Large intestine (tissue), 12 donors: ENCODE results near the gene KCNN1. TPM values are rescaled to one million over a fixed set of nuclear protein-coding genes. Genes with fewer than 3 reads are reported as not detected.
"Not testable (repeated sequence)": the region's sequence is repeated elsewhere in the genome, so short reads cannot be mapped to it uniquely, and the experiment has no call there.

ENCODE experiments used
- DNase-seq, 2 donors: peaks; one replicate each; pipeline versions ENCODE4 v3.0.0 to v3.0.0-alpha.2; 2013
- H3K27ac ChIP-seq: one replicate; pipeline ENCODE4 v1.5.1; 2013; ENCODE audit warnings: low read length
- H3K27me3 ChIP-seq: 2 replicates; pipeline ENCODE4 v1.6.1; 2013; ENCODE audit warnings: low read length; ENCODE audit not compliant: control insufficient read depth, insufficient read depth
- H3K36me3 ChIP-seq: 2 replicates; pipeline ENCODE4 v1.6.1; 2013; ENCODE audit warnings: low read length; ENCODE audit not compliant: control insufficient read depth, insufficient read depth
- H3K4me1 ChIP-seq: one replicate; pipeline ENCODE4 v1.6.1; 2013; ENCODE audit warnings: low read length; ENCODE audit not compliant: control insufficient read depth, insufficient read depth
- H3K4me3 ChIP-seq: one replicate; pipeline ENCODE4 v1.5.1; 2013; ENCODE audit warnings: low read length
- H3K9me3 ChIP-seq: one replicate; pipeline ENCODE4 v1.6.1; 2013; ENCODE audit warnings: mild to moderate bottlenecking, low read depth, low read length, moderate library complexity; ENCODE audit not compliant: control insufficient read depth
- WGBS: methylation state at CpG from one replicate; pipeline ENCODE4 v1.1.5; 2013; ENCODE audit warnings: low lambda C conversion rate; ENCODE audit not compliant: insufficient coverage; 5-methylcytosine and 5-hydroxymethylcytosine counted together
- long read RNA-seq, 11 donors: transcript quantifications; one replicate each; lab custom pipeline, GENCODE V29; 2026
- polyA plus RNA-seq: library from polyadenylated mRNA; unstranded; fragments of 120-200 nt; gene quantifications from one replicate; pipeline ENCODE4 v1.2.1, GENCODE V29; 2013

KCNN1 gene
- polyA plus RNA-seq = 1.1 TPM
- long read RNA-seq, donor 1 = 0 reads
- long read RNA-seq, donor 2 = 0 reads
- long read RNA-seq, donor 3 = 0 reads
- long read RNA-seq, donor 4 = 0 reads
- long read RNA-seq, donor 5 = 0 reads
- long read RNA-seq, donor 6 = 0 reads
- long read RNA-seq, donor 7 = 0 reads
- long read RNA-seq, donor 8 = 0 reads
- long read RNA-seq, donor 9 = 0 reads
- long read RNA-seq, donor 10 = 0 reads
- long read RNA-seq, donor 11 = 0 reads

DNA sequence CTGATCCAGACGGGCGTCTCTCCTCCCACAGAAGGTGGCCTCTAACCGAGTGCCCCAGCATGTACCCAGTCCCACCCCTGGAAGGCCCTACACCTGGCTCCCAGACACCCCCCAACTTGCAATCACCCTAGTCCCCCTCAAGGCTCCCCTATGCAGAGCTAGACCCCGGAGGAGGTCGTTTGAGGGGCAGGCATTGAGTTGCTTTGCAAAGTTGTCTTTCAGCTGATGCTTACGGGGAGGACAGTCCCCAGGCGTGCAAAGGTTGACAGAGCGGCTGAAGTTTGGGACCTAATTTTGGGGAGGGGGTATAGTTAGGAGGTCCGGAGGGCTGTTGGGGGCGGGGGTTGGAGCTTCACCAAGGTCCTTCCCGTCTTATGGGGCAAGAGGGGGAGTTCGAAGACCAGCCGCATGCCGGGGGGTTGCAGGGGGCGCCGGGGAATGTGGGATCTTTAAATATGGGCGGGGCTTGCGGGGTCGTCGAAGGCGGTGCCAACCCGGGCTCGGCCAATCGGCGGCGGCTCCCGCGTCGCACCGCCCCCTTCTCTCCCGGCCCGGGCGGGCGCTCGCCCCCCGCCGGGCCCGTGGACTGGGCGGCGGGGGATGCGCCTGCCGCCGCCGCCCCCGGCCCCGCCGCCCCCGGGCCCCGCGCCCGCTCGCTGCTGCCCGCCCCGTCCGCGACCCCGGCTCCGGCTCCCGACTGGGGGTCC is at the start of gene KCNN1:
KCNN1 (plus strand) TSS at position 558 of the 707 bp plus-strand sequence. CDS start 6,782 bp downstream, outside the sequence.
- H3K4me1 ChIP-seq = peaks cover 8% of the 10 kb centered on the region

DNA sequence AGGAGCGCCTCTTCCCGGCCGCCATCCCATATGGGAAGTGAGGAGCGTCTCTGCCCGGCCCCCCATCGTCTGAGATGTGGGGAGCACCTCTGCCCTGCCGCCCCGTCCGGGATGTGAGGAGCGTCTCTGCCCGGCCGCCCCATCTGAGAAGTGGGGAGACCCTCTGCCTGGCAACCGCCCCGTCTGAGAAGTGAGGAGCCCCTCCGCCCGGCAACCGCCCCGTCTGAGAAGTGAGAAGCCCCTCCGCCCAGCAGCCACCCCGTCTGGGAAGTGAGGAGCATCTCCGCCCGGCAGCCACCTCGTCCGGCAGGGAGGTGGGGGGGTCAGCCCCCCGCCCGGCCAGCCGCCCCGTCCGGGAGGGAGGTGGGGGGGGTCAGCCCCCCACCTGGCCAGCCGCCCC is 48.8 kb upstream of the KCNN1 start:
- H3K9me3 ChIP-seq, H3K36me3 ChIP-seq, H3K4me3 ChIP-seq, DNase-seq, H3K27ac ChIP-seq, H3K27me3 ChIP-seq, H3K4me1 ChIP-seq: not testable (repeated sequence)
- WGBS = no CpG with 5 or more reads among the region's 30 CpGs

More for the DNA sequence above, at the start of gene KCNN1:
- Histone ChIP-seq H3K9me3 (peaks cover 3% of the 10 kb centered on the region), H3K4me3 (peak within 1 kb of the TSS; percentile 24), H3K36me3 (no peaks in the 10 kb centered on the region), H3K27me3 (peaks cover 23% of the 10 kb centered on the region), H3K27ac (no peak within 1 kb of the TSS)
- DNase-seq = no peak
- WGBS = no CpG with 5 or more reads among the region's 59 CpGs

DNA sequence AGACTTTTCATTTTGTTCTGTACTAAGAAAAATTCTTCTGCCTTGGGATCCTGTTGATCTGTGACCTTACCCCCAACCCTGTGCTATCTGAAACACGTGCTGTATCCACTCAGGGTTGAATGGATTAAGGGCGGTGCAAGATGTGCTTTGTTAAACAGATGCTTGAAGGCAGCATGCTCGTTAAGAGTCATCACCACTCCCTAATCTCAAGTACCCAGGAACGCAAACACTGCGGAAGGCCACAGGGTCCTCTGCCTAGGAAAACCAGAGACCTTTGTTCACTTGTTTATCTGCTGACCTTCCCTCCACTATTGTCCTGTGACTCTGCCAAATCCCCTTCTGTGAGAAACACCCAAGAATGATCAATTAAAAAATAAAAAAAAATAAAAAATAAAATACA is 47.8 kb upstream of the KCNN1 start:
- WGBS = no CpG with 5 or more reads among the region's 5 CpGs
- DNase-seq, H3K27ac ChIP-seq: not testable (repeated sequence)

DNA sequence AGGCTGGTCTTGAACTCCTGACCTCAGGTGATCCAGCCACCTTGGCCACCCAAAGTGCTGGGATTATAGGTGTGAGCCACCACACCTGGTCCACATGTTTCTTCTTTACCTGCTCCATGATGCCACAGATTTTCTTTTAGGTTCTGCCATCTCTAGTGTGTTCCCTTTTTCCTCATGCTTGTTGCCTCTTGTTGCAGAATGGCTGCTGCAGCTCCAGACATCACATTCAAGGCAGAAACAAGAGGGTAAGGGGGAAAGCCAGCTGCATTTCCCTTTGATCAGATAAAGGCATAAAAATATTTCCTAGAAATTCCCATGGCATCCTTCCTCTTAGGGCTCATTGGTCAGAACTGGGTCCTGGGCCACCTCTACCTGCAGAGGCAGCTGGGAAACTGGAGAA is 46.4 kb upstream of the KCNN1 start:
- Histone ChIP-seq H3K27ac (no peak overlapping the region), H3K4me1 (no peaks in the 10 kb centered on the region), H3K27me3 (no peaks in the 10 kb centered on the region), H3K36me3 (no peaks in the 10 kb centered on the region), H3K9me3 (peaks cover 7% of the 10 kb centered on the region), H3K4me3 (no peak overlapping the region)
- no peak for DNase-seq

More for the DNA sequence above, 47.8 kb upstream of the KCNN1 start:
- H3K36me3 ChIP-seq, H3K4me3 ChIP-seq, H3K27me3 ChIP-seq, H3K4me1 ChIP-seq, H3K9me3 ChIP-seq: not testable (repeated sequence)

DNA sequence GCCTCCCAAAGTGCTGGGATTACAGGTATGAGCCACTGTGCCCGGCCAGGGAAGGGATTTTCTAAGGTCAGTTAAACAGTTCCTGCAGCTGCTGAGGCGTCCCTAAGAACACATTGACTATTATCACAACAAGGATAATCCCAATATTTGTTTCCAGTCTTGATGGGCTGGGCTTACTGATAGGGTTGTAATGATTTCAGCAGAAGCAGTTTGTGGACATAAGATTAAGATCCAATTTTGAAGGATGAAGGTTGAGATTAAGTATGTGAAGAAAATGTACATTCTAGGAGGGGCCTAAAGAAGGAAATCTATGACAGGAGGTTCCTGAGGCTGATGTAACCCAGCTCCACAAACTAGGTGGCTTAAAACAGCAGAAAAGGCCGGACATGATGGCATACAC is 44.8 kb upstream of the KCNN1 start:
- no peak overlapping the region for H3K27ac ChIP-seq

DNA sequence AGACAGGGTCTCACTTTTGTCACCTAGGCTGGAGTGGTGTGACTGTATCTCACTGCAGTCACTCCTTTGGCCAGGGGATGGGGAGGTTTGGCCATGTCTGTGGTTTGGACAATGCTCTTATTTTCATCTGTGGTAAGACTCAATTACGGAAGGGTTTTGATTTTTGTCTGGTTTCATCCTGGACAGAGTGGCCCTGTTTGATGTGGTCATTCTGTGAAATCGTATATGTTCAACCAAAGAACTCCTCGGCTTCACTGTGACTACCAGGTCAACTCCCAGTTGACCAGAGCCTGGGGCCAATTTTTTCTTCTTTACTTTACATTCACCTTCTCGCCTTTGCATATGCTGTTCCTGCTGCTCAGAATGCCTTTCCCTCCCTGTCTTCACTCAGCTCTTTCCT is 40.9 kb upstream of the KCNN1 start:
- no peak for DNase-seq
- WGBS = 100% methylated on average over 1 of the region's 4 CpGs
- H3K4me3 ChIP-seq = no peak overlapping the region
- no peaks in the 10 kb centered on the region for H3K4me1 ChIP-seq
- H3K9me3 ChIP-seq = no peaks in the 10 kb centered on the region
- H3K27ac ChIP-seq = no peak overlapping the region
- H3K36me3 ChIP-seq = no peaks in the 10 kb centered on the region
- no peaks in the 10 kb centered on the region for H3K27me3 ChIP-seq

More for the DNA sequence above, 44.8 kb upstream of the KCNN1 start:
- peaks cover 7% of the 10 kb centered on the region for H3K9me3 ChIP-seq
- H3K27me3 ChIP-seq = no peaks in the 10 kb centered on the region
- H3K4me1 ChIP-seq = no peaks in the 10 kb centered on the region
- WGBS = no CpG with 5 or more reads among the region's 3 CpGs
- no peak for DNase-seq
- no peak overlapping the region for H3K4me3 ChIP-seq
- no peaks in the 10 kb centered on the region for H3K36me3 ChIP-seq

DNA sequence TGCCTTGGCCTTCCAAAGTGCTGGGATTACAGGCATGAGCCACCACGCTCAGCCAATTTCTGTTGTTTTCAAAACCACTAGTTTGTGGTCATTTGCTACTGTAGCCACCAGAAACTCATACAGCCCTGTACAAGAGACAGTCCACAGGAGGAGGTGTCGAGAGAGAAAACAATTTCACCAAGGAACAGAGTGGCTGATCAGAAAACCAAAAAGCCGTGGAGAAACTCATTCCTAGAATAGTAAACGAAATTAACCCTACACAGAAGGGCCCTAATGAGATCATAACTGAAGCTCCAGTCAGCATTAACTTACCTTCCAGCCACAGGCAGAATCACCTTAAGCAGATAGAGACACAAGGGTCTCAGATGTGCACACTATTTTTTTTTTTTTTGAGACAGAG is 37.9 kb upstream of the KCNN1 start:
- Histone ChIP-seq H3K4me3 (no peak overlapping the region), H3K4me1 (peaks cover 10% of the 10 kb centered on the region), H3K9me3 (no peaks in the 10 kb centered on the region), H3K27me3 (peaks cover 7% of the 10 kb centered on the region), H3K36me3 (no peaks in the 10 kb centered on the region), H3K27ac (no peak overlapping the region)
- DNase-seq = no peak
- 80% methylated on average over 1 of the region's 4 CpGs for WGBS

DNA sequence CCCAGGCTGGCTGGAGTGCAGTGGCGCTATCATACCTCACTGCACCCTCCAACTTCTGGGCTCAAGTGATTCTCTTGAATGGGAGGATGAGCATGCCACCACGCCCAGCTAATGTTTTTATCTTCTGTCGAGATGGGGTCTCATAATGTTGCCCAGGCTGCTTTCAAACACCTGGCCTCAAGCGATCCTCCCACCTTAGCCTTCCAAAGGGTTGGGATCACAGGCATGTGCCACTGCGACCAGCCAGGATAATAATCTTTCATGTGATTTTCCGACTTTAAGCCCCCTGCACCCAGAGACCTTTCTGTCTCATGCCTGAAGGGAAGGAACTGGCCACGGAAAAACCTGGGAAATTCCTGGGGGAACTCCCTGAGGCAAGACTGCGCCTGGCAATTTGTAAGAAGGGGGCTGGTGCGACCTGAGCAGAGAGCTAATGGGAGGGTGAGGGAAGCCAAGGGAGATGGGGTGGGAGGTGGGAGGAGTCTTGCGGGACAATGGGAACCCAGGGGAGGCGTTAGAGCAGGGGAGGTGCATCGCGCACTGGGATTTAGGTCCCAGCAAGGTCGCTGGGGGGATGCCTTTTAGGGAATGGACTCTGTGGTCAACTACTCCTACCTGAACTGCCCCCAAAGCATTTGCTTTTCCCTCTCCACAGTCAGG is 35.2 kb upstream of the KCNN1 start:
- no CpG with 5 or more reads among the region's 14 CpGs for WGBS

DNA sequence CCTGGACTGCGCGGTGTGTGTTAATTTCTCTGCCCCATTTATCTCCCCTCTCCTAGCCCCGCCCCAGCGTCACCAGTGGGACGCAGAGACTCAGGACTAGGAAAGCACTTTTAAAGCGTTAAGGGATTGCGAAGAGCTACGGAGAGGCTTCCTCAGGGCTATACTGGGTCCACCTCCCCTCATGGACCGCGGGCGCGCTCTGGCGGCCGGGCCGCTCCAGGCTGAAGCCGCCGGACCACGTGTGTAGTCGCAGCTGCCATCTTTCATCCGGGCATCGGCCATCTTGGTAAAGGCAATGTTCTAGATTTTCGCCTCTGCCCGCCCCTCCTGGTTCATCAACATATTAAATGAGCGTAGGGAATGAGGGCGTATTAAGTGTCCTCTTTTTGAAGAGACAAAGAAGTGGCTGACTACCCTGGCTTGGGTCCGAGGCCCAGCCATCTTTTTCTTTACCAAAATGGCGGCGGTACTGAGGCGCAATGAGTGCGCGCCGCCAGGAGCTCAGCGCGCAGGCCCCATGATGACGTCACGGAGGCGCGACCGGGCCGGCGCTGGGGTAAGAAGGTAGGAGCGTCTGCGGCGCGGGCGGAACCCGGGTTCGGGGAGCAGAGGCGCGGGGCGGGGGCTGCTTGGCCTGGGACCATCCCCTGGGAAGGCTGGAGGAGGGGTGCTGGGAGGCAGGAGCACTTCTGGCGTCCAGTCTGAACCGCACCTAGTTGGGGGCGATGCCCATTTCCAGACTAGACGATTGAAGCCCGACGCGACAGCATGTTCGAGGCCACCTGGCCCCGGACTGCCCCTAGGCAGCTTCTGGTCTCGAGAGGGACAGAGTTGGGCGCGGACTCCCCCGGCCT is 34.2 kb upstream of the KCNN1 start, which contains the start of gene CCDC124:
CCDC124 (plus strand) TSS at position 531 of the 854 bp plus-strand sequence. CDS start 3,406 bp downstream, outside the sequence.
- Histone ChIP-seq H3K27ac (peak within 1 kb of the TSS; percentile 49), H3K9me3 (no peaks in the 10 kb centered on the region), H3K36me3 (peaks cover 9% of the 10 kb centered on the region), H3K4me1 (peaks cover 10% of the 10 kb centered on the region), H3K4me3 (peak within 1 kb of the TSS; percentile 84), H3K27me3 (peaks cover 7% of the 10 kb centered on the region)
- peak; percentile 92 to 94 for DNase-seq
- WGBS = no CpG with 5 or more reads among the region's 64 CpGs

More for the DNA sequence above, 35.2 kb upstream of the KCNN1 start:
- H3K9me3 ChIP-seq = no peaks in the 10 kb centered on the region
- H3K27me3 ChIP-seq = peaks cover 7% of the 10 kb centered on the region
- H3K4me3 ChIP-seq = peak overlapping the region; percentile 84
- H3K27ac ChIP-seq = no peak overlapping the region
- peaks cover 10% of the 10 kb centered on the region for H3K4me1 ChIP-seq
- peaks cover 4% of the 10 kb centered on the region for H3K36me3 ChIP-seq
- DNase-seq = peak in 1 of 2 donors; percentile 26
